ENCODE results near the gene MTHFS. TPM values are rescaled to one million over a fixed set of nuclear protein-coding genes. Genes with fewer than 3 reads are reported as not detected.

Gene MTHFS
- total RNA-seq, 2 experiments from 2014 or later = 46.2 to 49.4 TPM

Other genes starting within 250 kb of the MTHFS start
- gene BCL2A1, start 74.2 kb upstream of the MTHFS start, total RNA-seq = 100 to 1,000 TPM; 110 to 111 TPM
- 10 to 100 TPM; 32.2 to 33.4 TPM for gene ZFAND6, start 162.7 kb upstream of the MTHFS start, total RNA-seq